ENCODE data around the gene NXPH4.

Gene NXPH4

DNA sequence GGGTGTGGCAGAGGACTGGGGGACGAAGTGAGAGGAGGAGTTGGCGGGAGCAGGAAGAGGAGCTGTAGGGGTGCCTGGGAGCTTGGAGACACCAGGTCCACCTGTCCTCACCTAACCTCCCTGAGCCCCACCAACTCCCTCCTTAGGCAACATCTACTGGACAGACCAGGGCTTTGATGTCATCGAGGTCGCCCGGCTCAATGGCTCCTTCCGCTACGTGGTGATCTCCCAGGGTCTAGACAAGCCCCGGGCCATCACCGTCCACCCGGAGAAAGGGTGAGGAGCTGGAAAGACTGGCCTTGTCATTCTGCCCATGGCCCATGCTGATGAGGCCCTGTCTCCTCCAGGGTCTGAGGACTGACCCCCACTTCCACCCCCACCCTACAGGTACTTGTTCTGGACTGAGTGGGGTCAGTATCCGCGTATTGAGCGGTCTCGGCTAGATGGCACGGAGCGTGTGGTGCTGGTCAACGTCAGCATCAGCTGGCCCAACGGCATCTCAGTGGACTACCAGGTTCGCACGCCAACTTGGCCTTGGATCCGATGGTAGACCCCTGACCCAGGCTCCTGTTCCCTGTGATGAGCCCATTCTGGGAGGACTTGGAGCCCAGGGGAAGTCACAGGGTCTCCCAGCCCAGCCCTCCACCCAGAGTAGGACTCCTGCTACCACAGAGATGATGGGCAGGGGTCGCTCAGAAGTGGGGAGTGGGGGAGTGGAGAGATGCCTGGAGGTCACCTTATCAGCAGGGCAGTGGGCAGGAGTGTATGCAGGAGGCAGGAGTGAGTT lies 32.5 kb upstream of the NXPH4 start:
- DNase-seq (ENCODE audit: low read depth), result no peak

GRCh38 chr12:57185403-57185802 lies 31.2 kb upstream of the NXPH4 start:
- DNase-seq (ENCODE audit: low read depth), result no peak

GRCh38 chr12:57185906-57186508 lies 30.6 kb upstream of the NXPH4 start:
- no peak for DNase-seq (ENCODE audit: low read depth)

GRCh38 chr12:57187222-57188089 lies 29.1 kb upstream of the NXPH4 start:
- DNase-seq (ENCODE audit: low read depth), result no peak

DNA sequence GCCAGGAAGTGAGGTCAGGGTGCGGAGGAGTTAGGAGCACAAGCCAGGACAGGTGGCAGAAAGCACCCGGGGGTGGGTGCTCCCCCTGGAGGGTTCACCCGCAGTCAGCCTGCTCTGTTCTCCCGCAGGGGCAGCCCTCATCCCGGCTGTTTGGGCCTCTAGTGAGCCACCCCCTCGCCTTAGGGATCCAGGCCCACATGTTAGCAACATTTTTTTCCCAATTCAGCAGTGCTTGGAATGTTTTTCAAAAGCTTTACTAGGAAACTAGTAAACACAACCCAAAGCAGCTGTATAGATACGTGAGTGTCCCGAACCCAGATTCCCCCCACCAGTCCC lies 28.5 kb upstream of the NXPH4 start:
- no peak for DNase-seq (ENCODE audit: low read depth)

GRCh38 chr12:57190037-57190436 lies 26.6 kb upstream of the NXPH4 start:
- no peak for DNase-seq (ENCODE audit: low read depth)

- no peak for DNase-seq (ENCODE audit: low read depth)
Measured at GRCh38 chr12:57190821-57191220, 25.8 kb upstream of the NXPH4 start.

- no peak for DNase-seq (ENCODE audit: low read depth)
Measured at GRCh38 chr12:57191410-57191809, 25.2 kb upstream of the NXPH4 start.

- no peak for DNase-seq (ENCODE audit: low read depth)
Measured at GRCh38 chr12:57192920-57193319, 23.7 kb upstream of the NXPH4 start.

DNA sequence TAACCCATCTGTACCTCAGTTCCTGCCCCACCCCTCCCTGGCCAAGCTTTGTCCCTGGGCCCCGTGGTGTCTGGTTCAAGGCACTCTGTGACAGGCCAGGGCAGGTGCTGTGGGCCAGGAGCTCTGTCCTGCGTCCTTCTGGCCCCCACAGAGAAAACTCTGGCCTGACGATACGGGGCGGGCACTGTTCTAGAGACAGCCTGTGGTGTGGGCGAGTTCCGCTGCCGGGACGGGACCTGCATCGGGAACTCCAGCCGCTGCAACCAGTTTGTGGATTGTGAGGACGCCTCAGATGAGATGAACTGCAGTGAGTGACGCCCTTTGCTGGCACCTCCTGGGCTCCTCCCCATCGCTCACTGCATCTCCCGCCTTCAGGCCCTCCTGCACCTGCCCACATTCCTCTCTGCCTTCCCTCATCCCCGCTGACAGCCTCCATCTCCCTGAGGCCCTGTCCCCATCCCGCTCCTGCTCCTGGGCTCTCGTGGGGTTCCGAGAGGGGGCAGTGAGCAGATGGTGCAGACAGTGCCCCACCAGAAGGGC lies 22.8 kb upstream of the NXPH4 start:
- DNase-seq (ENCODE audit: low read depth), result no peak

- no peak for DNase-seq (ENCODE audit: low read depth)
Measured at GRCh38 chr12:57194253-57194652, 22.3 kb upstream of the NXPH4 start.

DNA sequence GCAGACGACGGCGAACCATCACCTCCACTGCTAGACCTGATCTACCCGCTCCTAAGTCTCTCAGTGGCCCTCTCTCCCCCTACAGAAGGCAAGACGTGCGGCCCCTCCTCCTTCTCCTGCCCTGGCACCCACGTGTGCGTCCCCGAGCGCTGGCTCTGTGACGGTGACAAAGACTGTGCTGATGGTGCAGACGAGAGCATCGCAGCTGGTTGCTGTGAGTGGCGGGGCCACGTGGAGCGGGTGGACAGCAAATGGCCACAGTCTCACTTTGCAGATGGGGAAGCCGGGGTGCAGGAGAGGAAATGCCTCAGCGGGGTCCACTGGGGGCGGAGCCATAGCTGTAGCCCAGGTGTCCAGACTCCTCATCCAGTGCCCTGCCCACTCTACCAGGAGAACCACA lies 21.4 kb upstream of the NXPH4 start:
- no peak for DNase-seq (ENCODE audit: low read depth)

- DNase-seq (ENCODE audit: low read depth), result no peak
Measured at GRCh38 chr12:57195611-57196371, 20.8 kb upstream of the NXPH4 start.

DNA sequence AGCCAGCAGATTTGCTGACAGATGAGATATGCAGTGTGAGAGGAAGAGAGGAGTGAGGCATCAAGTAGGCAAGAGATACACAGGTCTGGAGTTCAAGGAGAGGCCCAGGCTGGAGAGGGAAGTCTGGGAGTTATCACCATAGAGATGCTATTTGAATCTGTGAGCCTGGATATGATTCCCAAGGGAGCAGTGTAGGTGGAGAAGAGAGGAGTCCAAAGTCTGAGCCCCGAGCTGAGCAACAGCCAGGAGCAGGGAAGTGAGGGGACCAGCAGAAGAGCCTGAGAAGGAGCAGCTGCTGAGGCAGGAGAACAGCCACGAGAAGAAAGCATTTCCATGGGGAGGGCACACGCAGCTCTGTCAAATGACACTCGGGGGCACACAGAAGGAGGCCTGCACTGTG lies 20.2 kb upstream of the NXPH4 start:
- DNase-seq (ENCODE audit: low read depth), result no peak

- DNase-seq (ENCODE audit: low read depth), result no peak
Measured at GRCh38 chr12:57196956-57197355, 19.6 kb upstream of the NXPH4 start.

DNA sequence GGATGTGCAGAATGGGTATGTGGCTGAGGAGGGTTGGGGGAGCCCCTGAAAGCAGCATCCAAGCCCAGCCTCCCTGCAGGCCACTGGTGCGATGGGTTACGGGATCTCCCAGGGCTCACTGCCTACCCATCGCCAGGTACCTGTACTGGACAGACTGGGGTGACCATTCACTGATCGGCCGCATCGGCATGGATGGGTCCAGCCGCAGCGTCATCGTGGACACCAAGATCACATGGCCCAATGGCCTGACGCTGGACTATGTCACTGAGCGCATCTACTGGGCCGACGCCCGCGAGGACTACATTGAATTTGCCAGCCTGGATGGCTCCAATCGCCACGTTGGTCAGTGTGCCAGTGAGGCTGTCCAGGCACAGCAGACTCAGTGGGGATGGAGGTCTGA lies 18.3 kb upstream of the NXPH4 start:
- DNase-seq (ENCODE audit: low read depth), result no peak

GRCh38 chr12:57199191-57199590 lies 17.4 kb upstream of the NXPH4 start:
- DNase-seq (ENCODE audit: low read depth), result no peak

GRCh38 chr12:57200497-57200896 lies 16.1 kb upstream of the NXPH4 start:
- no peak for DNase-seq (ENCODE audit: low read depth)

GRCh38 chr12:57201219-57201618 lies 15.4 kb upstream of the NXPH4 start:
- no peak for DNase-seq (ENCODE audit: low read depth)

DNA sequence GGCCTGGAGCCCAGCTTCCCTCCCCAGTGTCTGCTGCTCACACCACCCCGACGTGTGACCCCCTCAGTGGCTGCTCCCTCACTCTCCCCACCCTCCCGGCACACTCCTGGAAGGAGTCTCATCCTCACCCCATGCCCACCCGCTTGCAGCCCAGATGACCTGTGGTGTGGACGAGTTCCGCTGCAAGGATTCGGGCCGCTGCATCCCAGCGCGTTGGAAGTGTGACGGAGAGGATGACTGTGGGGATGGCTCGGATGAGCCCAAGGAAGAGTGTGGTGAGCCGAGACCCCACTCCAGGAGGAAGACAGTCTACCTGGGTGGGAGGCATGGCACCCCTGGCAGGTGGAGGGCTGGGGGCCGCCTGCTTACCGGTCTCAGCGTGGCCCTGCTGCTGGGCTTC lies 15.0 kb upstream of the NXPH4 start:
- no peak for DNase-seq (ENCODE audit: low read depth)

DNA sequence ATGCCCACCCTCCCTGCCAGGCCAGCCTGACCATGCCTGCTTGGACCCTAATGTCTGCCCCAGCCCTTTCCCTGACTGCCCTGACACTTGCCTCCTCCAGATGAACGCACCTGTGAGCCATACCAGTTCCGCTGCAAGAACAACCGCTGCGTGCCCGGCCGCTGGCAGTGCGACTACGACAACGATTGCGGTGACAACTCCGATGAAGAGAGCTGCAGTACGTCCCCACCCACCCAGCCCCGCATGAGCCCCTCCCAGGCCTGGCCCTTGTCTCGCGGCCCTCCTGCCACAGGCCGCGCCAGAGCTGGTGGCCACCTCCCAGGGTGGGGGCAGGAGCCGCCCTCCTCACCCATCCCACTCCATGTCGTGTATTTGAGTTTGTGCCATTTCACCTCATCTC lies 14.3 kb upstream of the NXPH4 start:
- no peak for DNase-seq (ENCODE audit: low read depth)

DNA sequence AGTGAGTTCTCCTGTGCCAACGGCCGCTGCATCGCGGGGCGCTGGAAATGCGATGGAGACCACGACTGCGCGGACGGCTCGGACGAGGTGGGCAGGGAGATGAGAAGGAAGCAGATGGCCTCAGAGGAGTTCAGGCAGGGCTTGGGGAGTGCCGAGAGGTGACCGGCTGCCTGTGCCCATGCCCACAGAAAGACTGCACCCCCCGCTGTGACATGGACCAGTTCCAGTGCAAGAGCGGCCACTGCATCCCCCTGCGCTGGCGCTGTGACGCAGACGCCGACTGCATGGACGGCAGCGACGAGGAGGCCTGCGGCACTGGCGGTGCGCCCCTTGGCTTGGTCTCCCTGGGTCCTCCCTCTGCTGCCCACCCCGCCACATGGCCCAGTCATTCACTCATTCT lies 13.4 kb upstream of the NXPH4 start:
- no peak for DNase-seq (ENCODE audit: low read depth)
